ENCODE measurements around the gene DIP2A. TPM values are rescaled to one million over a fixed set of nuclear protein-coding genes. Genes with fewer than 3 reads are reported as not detected.

The DIP2A gene
- total and polyA plus RNA-seq, 2 experiments from 2014 or later = 18.5 to 36.3 TPM

DNA sequence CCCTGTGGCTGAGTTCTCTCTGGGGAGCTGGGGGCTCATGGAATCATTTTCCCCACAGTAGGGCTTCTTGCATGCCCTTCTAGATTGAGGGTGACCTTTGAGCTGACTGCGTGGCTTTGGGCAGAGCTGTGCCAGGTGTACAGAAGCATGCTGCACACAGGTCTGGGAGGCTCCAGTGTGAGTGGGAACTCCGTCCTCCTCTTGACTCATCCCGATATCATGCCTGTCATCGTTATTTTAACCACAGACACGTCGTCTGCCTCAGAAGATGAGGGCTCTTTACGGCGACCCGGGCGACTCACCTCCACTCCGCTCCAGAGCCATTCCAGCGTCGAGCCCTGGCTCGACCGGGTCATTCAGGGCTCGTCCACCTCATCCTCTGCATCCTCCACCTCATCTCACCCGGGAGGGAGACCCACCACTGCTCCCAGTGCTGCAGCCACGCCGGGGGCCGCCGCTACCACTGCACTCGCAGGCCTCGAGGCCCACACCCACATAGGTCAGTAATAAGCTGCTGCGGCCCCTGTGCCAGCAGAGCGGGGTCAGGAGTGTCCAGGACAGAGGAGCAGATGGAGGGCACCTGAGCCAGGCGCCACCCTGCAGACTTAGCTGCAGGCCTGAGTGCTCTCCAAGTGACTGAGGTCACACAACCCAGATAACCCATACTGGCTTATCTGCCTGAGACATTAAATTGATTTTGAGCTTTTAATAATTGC, 39.8 kb downstream of the DIP2A start:
- ATAC-seq = no peak

More for the DNA sequence above, 39.8 kb downstream of the DIP2A start:
- Mint-ChIP-seq H3K4me3 (no peak overlapping the region), H3K27me3 (ENCODE audit: insufficient read depth, low read depth, poor library complexity) (peaks cover 2% of the 10 kb centered on the region), H3K27ac (no peak overlapping the region), H3K9me3 (no peaks in the 10 kb centered on the region), H3K36me3 (ENCODE audit: low read depth) (peaks cover 20% of the 10 kb centered on the region; the same call in 2 of the 3 replicates), H3K4me1 (no peaks in the 10 kb centered on the region; the same call in 2 of the 3 replicates)
- H3K27me3 ChIP-seq (ENCODE audit: insufficient read depth) = no peaks in the 10 kb centered on the region
- no peak overlapping the region for H2AFZ ChIP-seq
- peaks cover 7% of the 10 kb centered on the region for H3K36me3 ChIP-seq (ENCODE audit: insufficient read depth)
- H4K20me1 ChIP-seq (replicated peaks; ENCODE audit: insufficient read depth) = no peaks in the 10 kb centered on the region
- no peak for DNase-seq (ENCODE audit: low spot score)
- no peaks in the 10 kb centered on the region for H3K9me2 ChIP-seq (ENCODE audit: insufficient read depth)
- no peak overlapping the region for H3K4me2 ChIP-seq
- H3K4me3 ChIP-seq = no peak overlapping the region
- H3K27ac ChIP-seq (ENCODE audit: low read depth) = no peak overlapping the region
- H3K79me2 ChIP-seq (replicated peaks; ENCODE audit: insufficient read depth) = no peaks in the 10 kb centered on the region
- TF ChIP-seq, protein P1, sequence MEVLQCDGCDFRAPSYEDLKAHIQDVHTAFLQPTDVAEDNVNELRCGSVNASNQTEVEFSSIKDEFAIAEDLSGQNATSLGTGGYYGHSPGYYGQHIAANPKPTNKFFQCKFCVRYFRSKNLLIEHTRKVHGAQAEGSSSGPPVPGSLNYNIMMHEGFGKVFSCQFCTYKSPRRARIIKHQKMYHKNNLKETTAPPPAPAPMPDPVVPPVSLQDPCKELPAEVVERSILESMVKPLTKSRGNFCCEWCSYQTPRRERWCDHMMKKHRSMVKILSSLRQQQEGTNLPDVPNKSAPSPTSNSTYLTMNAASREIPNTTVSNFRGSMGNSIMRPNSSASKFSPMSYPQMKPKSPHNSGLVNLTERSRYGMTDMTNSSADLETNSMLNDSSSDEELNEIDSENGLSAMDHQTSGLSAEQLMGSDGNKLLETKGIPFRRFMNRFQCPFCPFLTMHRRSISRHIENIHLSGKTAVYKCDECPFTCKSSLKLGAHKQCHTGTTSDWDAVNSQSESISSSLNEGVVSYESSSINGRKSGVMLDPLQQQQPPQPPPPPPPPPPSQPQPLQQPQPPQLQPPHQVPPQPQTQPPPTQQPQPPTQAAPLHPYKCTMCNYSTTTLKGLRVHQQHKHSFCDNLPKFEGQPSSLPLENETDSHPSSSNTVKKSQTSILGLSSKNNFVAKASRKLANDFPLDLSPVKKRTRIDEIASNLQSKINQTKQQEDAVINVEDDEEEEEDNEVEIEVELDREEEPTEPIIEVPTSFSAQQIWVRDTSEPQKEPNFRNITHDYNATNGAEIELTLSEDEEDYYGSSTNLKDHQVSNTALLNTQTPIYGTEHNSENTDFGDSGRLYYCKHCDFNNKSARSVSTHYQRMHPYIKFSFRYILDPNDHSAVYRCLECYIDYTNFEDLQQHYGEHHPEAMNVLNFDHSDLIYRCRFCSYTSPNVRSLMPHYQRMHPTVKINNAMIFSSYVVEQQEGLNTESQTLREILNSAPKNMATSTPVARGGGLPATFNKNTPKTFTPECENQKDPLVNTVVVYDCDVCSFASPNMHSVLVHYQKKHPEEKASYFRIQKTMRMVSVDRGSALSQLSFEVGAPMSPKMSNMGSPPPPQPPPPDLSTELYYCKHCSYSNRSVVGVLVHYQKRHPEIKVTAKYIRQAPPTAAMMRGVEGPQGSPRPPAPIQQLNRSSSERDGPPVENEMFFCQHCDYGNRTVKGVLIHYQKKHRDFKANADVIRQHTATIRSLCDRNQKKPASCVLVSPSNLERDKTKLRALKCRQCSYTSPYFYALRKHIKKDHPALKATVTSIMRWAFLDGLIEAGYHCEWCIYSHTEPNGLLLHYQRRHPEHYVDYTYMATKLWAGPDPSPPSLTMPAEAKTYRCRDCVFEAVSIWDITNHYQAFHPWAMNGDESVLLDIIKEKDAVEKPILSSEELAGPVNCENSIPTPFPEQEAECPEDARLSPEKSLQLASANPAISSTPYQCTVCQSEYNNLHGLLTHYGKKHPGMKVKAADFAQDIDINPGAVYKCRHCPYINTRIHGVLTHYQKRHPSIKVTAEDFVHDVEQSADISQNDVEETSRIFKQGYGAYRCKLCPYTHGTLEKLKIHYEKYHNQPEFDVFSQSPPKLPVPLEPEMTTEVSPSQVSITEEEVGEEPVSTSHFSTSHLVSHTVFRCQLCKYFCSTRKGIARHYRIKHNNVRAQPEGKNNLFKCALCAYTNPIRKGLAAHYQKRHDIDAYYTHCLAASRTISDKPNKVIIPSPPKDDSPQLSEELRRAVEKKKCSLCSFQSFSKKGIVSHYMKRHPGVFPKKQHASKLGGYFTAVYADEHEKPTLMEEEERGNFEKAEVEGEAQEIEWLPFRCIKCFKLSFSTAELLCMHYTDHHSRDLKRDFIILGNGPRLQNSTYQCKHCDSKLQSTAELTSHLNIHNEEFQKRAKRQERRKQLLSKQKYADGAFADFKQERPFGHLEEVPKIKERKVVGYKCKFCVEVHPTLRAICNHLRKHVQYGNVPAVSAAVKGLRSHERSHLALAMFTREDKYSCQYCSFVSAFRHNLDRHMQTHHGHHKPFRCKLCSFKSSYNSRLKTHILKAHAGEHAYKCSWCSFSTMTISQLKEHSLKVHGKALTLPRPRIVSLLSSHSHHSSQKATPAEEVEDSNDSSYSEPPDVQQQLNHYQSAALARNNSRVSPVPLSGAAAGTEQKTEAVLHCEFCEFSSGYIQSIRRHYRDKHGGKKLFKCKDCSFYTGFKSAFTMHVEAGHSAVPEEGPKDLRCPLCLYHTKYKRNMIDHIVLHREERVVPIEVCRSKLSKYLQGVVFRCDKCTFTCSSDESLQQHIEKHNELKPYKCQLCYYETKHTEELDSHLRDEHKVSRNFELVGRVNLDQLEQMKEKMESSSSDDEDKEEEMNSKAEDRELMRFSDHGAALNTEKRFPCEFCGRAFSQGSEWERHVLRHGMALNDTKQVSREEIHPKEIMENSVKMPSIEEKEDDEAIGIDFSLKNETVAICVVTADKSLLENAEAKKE (CRISPR knock-in tag; IDR thresholded peaks at IDR 0.05) = no peak
- TF ChIP-seq NANOG (IDR thresholded peaks at IDR 0.05; ENCODE audit: borderline replicate concordance) = no peak
- TF ChIP-seq JUNB (IDR thresholded peaks at IDR 0.05; ENCODE audit: unreplicated experiment) = no peak
- TF ChIP-seq POLR2AphosphoS5 (IDR thresholded peaks at IDR 0.05; ENCODE audit: low read depth) = no peak
- no peak for TF ChIP-seq STAT1 (IDR thresholded peaks at IDR 0.05; ENCODE audit: unreplicated experiment)
- no peak for TF ChIP-seq EZH2 (IDR thresholded peaks at IDR 0.05; ENCODE audit: low read depth, unreplicated experiment)
- TF ChIP-seq ZNF114 (CRISPR knock-in tag; IDR thresholded peaks at IDR 0.05) = no peak
- TF ChIP-seq, protein P2, sequence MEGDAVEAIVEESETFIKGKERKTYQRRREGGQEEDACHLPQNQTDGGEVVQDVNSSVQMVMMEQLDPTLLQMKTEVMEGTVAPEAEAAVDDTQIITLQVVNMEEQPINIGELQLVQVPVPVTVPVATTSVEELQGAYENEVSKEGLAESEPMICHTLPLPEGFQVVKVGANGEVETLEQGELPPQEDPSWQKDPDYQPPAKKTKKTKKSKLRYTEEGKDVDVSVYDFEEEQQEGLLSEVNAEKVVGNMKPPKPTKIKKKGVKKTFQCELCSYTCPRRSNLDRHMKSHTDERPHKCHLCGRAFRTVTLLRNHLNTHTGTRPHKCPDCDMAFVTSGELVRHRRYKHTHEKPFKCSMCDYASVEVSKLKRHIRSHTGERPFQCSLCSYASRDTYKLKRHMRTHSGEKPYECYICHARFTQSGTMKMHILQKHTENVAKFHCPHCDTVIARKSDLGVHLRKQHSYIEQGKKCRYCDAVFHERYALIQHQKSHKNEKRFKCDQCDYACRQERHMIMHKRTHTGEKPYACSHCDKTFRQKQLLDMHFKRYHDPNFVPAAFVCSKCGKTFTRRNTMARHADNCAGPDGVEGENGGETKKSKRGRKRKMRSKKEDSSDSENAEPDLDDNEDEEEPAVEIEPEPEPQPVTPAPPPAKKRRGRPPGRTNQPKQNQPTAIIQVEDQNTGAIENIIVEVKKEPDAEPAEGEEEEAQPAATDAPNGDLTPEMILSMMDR (conservative IDR thresholded peaks at IDR 0.05; ENCODE audit: low read depth in 2 of 2) = no peak
- no peak for TF ChIP-seq ZNF331 (CRISPR knock-in tag; IDR thresholded peaks at IDR 0.05; ENCODE audit: low read depth)
- TF ChIP-seq EZH2phosphoT487 (IDR thresholded peaks at IDR 0.05; ENCODE audit: unreplicated experiment) = no peak
- no peak for TF ChIP-seq CREB1 (CRISPR knock-in tag; IDR thresholded peaks at IDR 0.05; ENCODE audit: low read depth)
- TF ChIP-seq, protein P3, sequence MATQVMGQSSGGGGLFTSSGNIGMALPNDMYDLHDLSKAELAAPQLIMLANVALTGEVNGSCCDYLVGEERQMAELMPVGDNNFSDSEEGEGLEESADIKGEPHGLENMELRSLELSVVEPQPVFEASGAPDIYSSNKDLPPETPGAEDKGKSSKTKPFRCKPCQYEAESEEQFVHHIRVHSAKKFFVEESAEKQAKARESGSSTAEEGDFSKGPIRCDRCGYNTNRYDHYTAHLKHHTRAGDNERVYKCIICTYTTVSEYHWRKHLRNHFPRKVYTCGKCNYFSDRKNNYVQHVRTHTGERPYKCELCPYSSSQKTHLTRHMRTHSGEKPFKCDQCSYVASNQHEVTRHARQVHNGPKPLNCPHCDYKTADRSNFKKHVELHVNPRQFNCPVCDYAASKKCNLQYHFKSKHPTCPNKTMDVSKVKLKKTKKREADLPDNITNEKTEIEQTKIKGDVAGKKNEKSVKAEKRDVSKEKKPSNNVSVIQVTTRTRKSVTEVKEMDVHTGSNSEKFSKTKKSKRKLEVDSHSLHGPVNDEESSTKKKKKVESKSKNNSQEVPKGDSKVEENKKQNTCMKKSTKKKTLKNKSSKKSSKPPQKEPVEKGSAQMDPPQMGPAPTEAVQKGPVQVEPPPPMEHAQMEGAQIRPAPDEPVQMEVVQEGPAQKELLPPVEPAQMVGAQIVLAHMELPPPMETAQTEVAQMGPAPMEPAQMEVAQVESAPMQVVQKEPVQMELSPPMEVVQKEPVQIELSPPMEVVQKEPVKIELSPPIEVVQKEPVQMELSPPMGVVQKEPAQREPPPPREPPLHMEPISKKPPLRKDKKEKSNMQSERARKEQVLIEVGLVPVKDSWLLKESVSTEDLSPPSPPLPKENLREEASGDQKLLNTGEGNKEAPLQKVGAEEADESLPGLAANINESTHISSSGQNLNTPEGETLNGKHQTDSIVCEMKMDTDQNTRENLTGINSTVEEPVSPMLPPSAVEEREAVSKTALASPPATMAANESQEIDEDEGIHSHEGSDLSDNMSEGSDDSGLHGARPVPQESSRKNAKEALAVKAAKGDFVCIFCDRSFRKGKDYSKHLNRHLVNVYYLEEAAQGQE (IDR thresholded peaks at IDR 0.05; ENCODE audit: unreplicated experiment) = no peak
- TF ChIP-seq, protein P4, sequence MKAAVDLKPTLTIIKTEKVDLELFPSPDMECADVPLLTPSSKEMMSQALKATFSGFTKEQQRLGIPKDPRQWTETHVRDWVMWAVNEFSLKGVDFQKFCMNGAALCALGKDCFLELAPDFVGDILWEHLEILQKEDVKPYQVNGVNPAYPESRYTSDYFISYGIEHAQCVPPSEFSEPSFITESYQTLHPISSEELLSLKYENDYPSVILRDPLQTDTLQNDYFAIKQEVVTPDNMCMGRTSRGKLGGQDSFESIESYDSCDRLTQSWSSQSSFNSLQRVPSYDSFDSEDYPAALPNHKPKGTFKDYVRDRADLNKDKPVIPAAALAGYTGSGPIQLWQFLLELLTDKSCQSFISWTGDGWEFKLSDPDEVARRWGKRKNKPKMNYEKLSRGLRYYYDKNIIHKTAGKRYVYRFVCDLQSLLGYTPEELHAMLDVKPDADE (IDR thresholded peaks at IDR 0.05) = no peak
- no peaks in the 10 kb centered on the region for H3K4me1 ChIP-seq (ENCODE audit: insufficient read depth)
- H3F3A ChIP-seq (replicated peaks; ENCODE audit: low read depth) = no peaks in the 10 kb centered on the region

Measured in GM23338 (cell line).